Neuronal stem cell (in vitro differentiated cells): Measurements from ENCODE around the gene TPPP.

Experiments
- DNase-seq: peaks from one replicate; pipeline ENCODE4 v3.0.0-alpha.2; 2013; ENCODE audit warnings: low spot score
- H2AFZ ChIP-seq: one replicate; pipeline ENCODE4 v1.6.1; 2013; ENCODE audit warnings: mild to moderate bottlenecking, low read length, inconsistent platforms
- H2AK5ac ChIP-seq: 2 replicates; pipeline ENCODE4 v1.6.1; 2013; ENCODE audit warnings: low read depth, mild to moderate bottlenecking, inconsistent platforms, low read length, moderate library complexity, mixed read lengths
- H2BK120ac ChIP-seq: 2 replicates; pipeline ENCODE4 v1.6.1; 2013; ENCODE audit warnings: low read depth, mild to moderate bottlenecking, inconsistent platforms, low read length, moderate library complexity, mixed read lengths
- H2BK12ac ChIP-seq: one replicate; pipeline ENCODE4 v1.6.1; 2013; ENCODE audit warnings: low read length, inconsistent platforms
- H2BK15ac ChIP-seq: 2 replicates; pipeline ENCODE4 v1.6.1; 2013; ENCODE audit warnings: mild to moderate bottlenecking, low read length, inconsistent platforms, mixed read lengths
- H2BK5ac ChIP-seq: one replicate; pipeline ENCODE4 v1.6.1; 2013; ENCODE audit warnings: inconsistent platforms, mild to moderate bottlenecking, low read length, moderate library complexity
- H3K14ac ChIP-seq: one replicate; pipeline ENCODE4 v1.6.1; 2013; ENCODE audit warnings: low read length, inconsistent platforms
- H3K18ac ChIP-seq: 2 replicates; pipeline ENCODE4 v1.6.1; 2013; ENCODE audit warnings: low read length, inconsistent platforms
- H3K23ac ChIP-seq: 2 replicates; pipeline ENCODE4 v1.6.1; 2013; ENCODE audit warnings: low read depth, mild to moderate bottlenecking, mixed read lengths, low read length, inconsistent platforms; ENCODE audit not compliant: poor library complexity
- H3K27ac ChIP-seq: replicated peaks from 3 replicates; pipeline ENCODE4 v1.5.1; 2013; ENCODE audit warnings: low read length, inconsistent platforms
- H3K27me3 ChIP-seq, 3 experiments: 2 replicates each; pipeline ENCODE4 v1.6.1; 2013; ENCODE audit warnings: low read length in 3 of 3, mild to moderate bottlenecking in 2 of 3, inconsistent platforms in 1 of 3, low read depth in 1 of 3, mixed read lengths in 1 of 3, moderate library complexity in 1 of 3; ENCODE audit not compliant: control insufficient read depth in 3 of 3, insufficient read depth in 3 of 3
- H3K36me3 ChIP-seq, 2 donors: replicated peaks in 1 of 2; 2 replicates each; pipeline ENCODE4 v1.6.1; 2013; ENCODE audit warnings: low read length in 2 of 2; ENCODE audit not compliant: control insufficient read depth in 2 of 2, insufficient read depth in 2 of 2
- H3K4ac ChIP-seq: 2 replicates; pipeline ENCODE4 v1.6.1; 2013; ENCODE audit warnings: inconsistent platforms, mild to moderate bottlenecking, low read length, moderate library complexity
- H3K4me1 ChIP-seq, 2 donors: 1 replicate in 1 of 2; 2 replicates in 1 of 2; pipeline ENCODE4 v1.6.1; 2013; ENCODE audit warnings: low read length in 2 of 2, low read depth in 1 of 2; ENCODE audit not compliant: control insufficient read depth in 2 of 2, insufficient read depth in 1 of 2
- H3K4me2 ChIP-seq: one replicate; pipeline ENCODE4 v1.6.1; 2013; ENCODE audit warnings: mild to moderate bottlenecking, low read length, inconsistent platforms; ENCODE audit not compliant: insufficient read depth, poor library complexity, severe bottlenecking
- H3K4me3 ChIP-seq, 2 donors: 2 replicates each; pipeline ENCODE4 v1.5.1; 2013; ENCODE audit warnings: low read length in 2 of 2, mild to moderate bottlenecking in 2 of 2, inconsistent platforms in 1 of 2, moderate library complexity in 1 of 2
- H3K79me1 ChIP-seq: one replicate; pipeline ENCODE4 v1.6.1; 2013; ENCODE audit warnings: low read depth, mild to moderate bottlenecking, inconsistent platforms, low read length, moderate library complexity
- H3K9ac ChIP-seq: one replicate; pipeline ENCODE4 v1.6.1; 2013; ENCODE audit warnings: mild to moderate bottlenecking, low read depth, low read length, inconsistent platforms; ENCODE audit not compliant: poor library complexity
- H3K9me3 ChIP-seq, 2 donors: replicated peaks in 1 of 2; 2 replicates each; pipeline versions ENCODE3 to v1.6.1; 2013; ENCODE audit warnings: low read length in 2 of 2, mild to moderate bottlenecking in 2 of 2, inconsistent platforms in 1 of 2, low read depth in 1 of 2, mixed read lengths in 1 of 2, moderate library complexity in 1 of 2; ENCODE audit not compliant: control insufficient read depth in 2 of 2, insufficient read depth in 1 of 2
- H4K8ac ChIP-seq: one replicate; pipeline ENCODE4 v1.6.1; 2013; ENCODE audit warnings: low read depth, mild to moderate bottlenecking, inconsistent platforms, low read length, moderate library complexity
- H4K91ac ChIP-seq: one replicate; pipeline ENCODE4 v1.6.1; 2013; ENCODE audit warnings: low read length, low read depth, mild to moderate bottlenecking, inconsistent platforms; ENCODE audit not compliant: poor library complexity
- WGBS, 2 donors: extraction: QIAGEN DNeasy Blood & Tissue Kit; methylation state at CpG; one replicate each; pipeline ENCODE4 v1.1.7; 2013; ENCODE audit warnings: missing lambda C conversion rate in 2 of 2, mixed read lengths in 1 of 2; ENCODE audit not compliant: insufficient read length in 2 of 2, insufficient replicate concordance in 1 of 2; ENCODE audit errors: extremely low coverage in 2 of 2; 5-methylcytosine and 5-hydroxymethylcytosine counted together

The TPPP gene

GRCh38 chr5:662751-663435 is 30.3 kb downstream of the TPPP start:
- Histone ChIP-seq H3K18ac (no peak overlapping the region), H3K23ac (peak overlapping the region; percentile 83), H2BK120ac (no peak overlapping the region), H2AK5ac (no peak overlapping the region), H2BK15ac (no peak overlapping the region), H2BK12ac (peak overlapping the region; percentile 22), H3K4me3 (no peak overlapping the region), H4K91ac (no peak overlapping the region), H3K27ac (no peak overlapping the region), H2BK5ac (no peak overlapping the region), H3K9me3 (peaks cover 12 to 23% of the 10 kb centered on the region in 2 donors), H3K79me1 (peaks cover 5% of the 10 kb centered on the region), H4K8ac (no peak overlapping the region), H3K4me1 (peaks cover 0 to 3% of the 10 kb centered on the region in 2 donors), H3K36me3 (peaks cover 56 to 93% of the 10 kb centered on the region in 2 donors), H3K14ac (no peak overlapping the region), H3K9ac (no peak overlapping the region), H3K27me3 (no peaks in the 10 kb centered on the region), H3K4me2 (no peak overlapping the region), H2AFZ (no peak overlapping the region), H3K4ac (no peak overlapping the region)
- no peak for DNase-seq
- WGBS, 2 donors, result no CpG with 5 or more reads among the region's 56 CpGs

- Histone ChIP-seq H2AK5ac (no peak overlapping the region), H3K4me1 (peaks cover 0 to 3% of the 10 kb centered on the region in 2 donors), H3K27me3 (no peaks in the 10 kb centered on the region), H2BK12ac (peak overlapping the region; percentile 19), H3K4me3 (no peak overlapping the region), H3K9ac (peak overlapping the region; percentile 30), H2BK5ac (peak overlapping the region; percentile 48), H3K4me2 (no peak overlapping the region), H3K79me1 (peaks cover 8% of the 10 kb centered on the region), H3K9me3 (peaks cover 17 to 31% of the 10 kb centered on the region in 2 donors), H4K91ac (no peak overlapping the region), H3K23ac (peak overlapping the region; percentile 83), H3K36me3 (peaks cover 59 to 95% of the 10 kb centered on the region in 2 donors), H3K27ac (no peak overlapping the region), H2BK15ac (no peak overlapping the region), H2BK120ac (no peak overlapping the region), H3K18ac (peak overlapping the region; percentile 11), H2AFZ (no peak overlapping the region), H3K14ac (no peak overlapping the region), H3K4ac (no peak overlapping the region), H4K8ac (no peak overlapping the region)
- no peak for DNase-seq
- no CpG with 5 or more reads among the region's 53 CpGs for WGBS, 2 donors
Measured at GRCh38 chr5:661891-662750, 31.0 kb downstream of the TPPP start.

- Histone ChIP-seq H3K9me3 (peaks cover 19 to 32% of the 10 kb centered on the region in 2 donors), H2AFZ (no peak overlapping the region), H3K9ac (no peak overlapping the region), H3K36me3 (peaks cover 58 to 97% of the 10 kb centered on the region in 2 donors), H4K91ac (no peak overlapping the region), H3K27me3 (no peaks in the 10 kb centered on the region), H2BK5ac (no peak overlapping the region), H3K4me3 (no peak overlapping the region), H3K14ac (no peak overlapping the region), H3K18ac (peak overlapping the region; percentile 24), H3K23ac (peak overlapping the region; percentile 67), H3K4ac (no peak overlapping the region), H2BK12ac (no peak overlapping the region), H3K4me2 (no peak overlapping the region), H2AK5ac (no peak overlapping the region), H2BK120ac (no peak overlapping the region), H3K4me1 (peaks cover 0 to 3% of the 10 kb centered on the region in 2 donors), H3K79me1 (peaks cover 8% of the 10 kb centered on the region), H2BK15ac (no peak overlapping the region), H4K8ac (no peak overlapping the region), H3K27ac (no peak overlapping the region)
- no peak for DNase-seq
- no CpG with 5 or more reads among the region's 11 CpGs for WGBS, 2 donors
Measured at GRCh38 chr5:660491-661030, 32.6 kb downstream of the TPPP start.
